ENCODE results near the gene PLSCR5. TPM values are rescaled to one million over a fixed set of nuclear protein-coding genes. Genes with fewer than 3 reads are reported as not detected.

PLSCR5 gene
- total RNA-seq, 2 donors from 2014 or later: not detected

DNA sequence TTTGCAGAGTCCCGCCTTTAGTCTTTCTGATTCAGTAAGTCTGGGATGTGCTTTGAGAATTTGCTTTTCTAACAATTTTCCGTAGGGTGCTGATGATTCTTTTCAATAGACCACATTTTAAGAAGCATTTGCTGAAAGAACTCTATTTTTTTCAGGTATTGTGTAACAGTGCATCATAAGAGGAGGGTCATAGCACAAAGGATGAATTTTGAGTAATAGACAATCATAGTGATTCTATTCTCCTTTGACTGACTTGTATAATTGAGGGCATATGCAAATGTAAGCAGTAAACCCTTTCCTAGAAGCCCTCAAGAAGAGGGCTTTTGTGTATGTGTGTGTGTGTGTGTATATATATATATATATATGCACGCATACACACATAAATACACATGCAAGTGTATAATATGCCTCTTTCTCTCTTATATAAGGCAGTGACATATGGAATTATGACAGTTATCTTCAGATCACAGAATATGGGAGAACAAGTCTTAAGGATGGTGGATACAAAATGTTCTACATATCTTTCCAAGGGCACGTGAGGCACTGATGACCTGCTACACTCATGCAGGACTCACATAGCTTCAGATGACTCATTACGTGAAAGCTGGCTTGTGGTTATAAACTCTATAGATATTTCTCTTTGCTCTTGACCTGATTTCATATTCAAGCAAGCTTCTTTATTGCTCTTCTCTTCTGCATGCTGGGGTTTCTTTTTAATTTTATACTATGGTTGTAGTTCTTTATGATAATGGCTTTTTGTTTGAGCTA lies 54.2 kb downstream of the PLSCR5 start:
- Histone ChIP-seq H3K9me3 (no peaks in the 10 kb centered on the region), H3K36me3 (replicated peaks in 1 of 2; ENCODE audit: insufficient read depth in 1 of 2, low read depth in 2 of 2) (no peaks in the 10 kb centered on the region), H3K4me1 (no peaks in the 10 kb centered on the region), H3K27me3 (no peaks in the 10 kb centered on the region), H3K4me3 (no peak overlapping the region), H3K27ac (no peak overlapping the region)
- no peak for TF ChIP-seq CTCF (IDR thresholded peaks at IDR 0.05)
- TF ChIP-seq POLR2A (IDR thresholded peaks at IDR 0.05): no peak
- ATAC-seq (no peak), DNase-seq (peak in 1 of 4 donors; percentile 29)
- intact Hi-C loops (cut with DNase I): no loop called here
- 79 to 84% methylated on average over 5 of the region's 5 CpGs for WGBS, 2 donors

- Histone ChIP-seq H3K4me3 (no peak overlapping the region), H3K27ac (no peak overlapping the region), H3K36me3 (replicated peaks in 1 of 2; ENCODE audit: insufficient read depth in 1 of 2, low read depth in 2 of 2) (no peaks in the 10 kb centered on the region), H3K27me3 (no peaks in the 10 kb centered on the region), H3K4me1 (no peaks in the 10 kb centered on the region), H3K9me3 (no peaks in the 10 kb centered on the region)
- ATAC-seq (no peak), DNase-seq (no peak)
- intact Hi-C loops (cut with DNase I): no loop called here
- TF ChIP-seq CTCF (IDR thresholded peaks at IDR 0.05) (no peak), POLR2A (IDR thresholded peaks at IDR 0.05) (no peak)
Measured at GRCh38 chr3:146550070-146550615, 55.0 kb downstream of the PLSCR5 start.

DNA sequence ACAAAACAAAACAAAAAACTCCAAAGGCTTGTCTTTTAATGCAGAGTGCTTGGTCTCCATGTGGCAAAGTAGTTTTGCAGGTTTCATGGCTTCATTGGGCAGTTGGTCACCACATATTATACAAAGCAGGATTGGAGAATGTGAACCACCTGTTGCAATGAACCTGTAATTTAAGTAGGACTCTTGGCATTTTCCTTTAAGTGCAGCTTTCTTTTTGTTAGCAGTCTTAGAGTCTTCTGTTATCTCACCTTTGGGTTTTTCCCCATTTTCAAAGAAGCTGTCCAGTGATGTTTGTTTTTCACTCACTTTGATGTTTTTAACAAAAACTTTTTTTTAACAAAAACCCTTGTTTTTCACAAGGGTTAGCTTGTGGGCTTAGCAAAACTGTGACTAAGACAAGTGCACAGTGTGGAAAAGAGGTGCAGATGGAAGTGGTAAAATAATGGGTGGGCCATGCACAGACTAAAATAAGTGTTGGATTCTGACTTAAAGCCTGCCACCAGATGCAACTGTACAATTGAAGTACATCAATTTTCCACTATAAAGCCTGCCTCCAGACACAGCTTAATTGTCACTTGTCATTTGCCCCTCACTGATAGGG lies 57.8 kb downstream of the PLSCR5 start:
- intact Hi-C loops (cut with DNase I): no loop called here

GRCh38 chr3:146546366-146546965 lies 58.7 kb downstream of the PLSCR5 start:
- no peaks in the 10 kb centered on the region for H3K9me3 ChIP-seq
- no peaks in the 10 kb centered on the region for H3K36me3 ChIP-seq (replicated peaks in 1 of 2; ENCODE audit: insufficient read depth in 1 of 2, low read depth in 2 of 2)
- H3K4me3 ChIP-seq: no peak overlapping the region
- ATAC-seq (no peak), DNase-seq (no peak)
- TF ChIP-seq POLR2A (IDR thresholded peaks at IDR 0.05): no peak
- TF ChIP-seq CTCF (IDR thresholded peaks at IDR 0.05): no peak
- intact Hi-C loops (cut with DNase I): no loop called here
- no peaks in the 10 kb centered on the region for H3K27me3 ChIP-seq
- no peak overlapping the region for H3K27ac ChIP-seq
- H3K4me1 ChIP-seq: peaks cover 10% of the 10 kb centered on the region
- WGBS, 2 donors: 39 to 40% methylated on average over 1 of the region's 1 CpG

More for the DNA sequence above, 57.8 kb downstream of the PLSCR5 start:
- Histone ChIP-seq H3K4me1 (peaks cover 1% of the 10 kb centered on the region), H3K27ac (no peak overlapping the region), H3K4me3 (no peak overlapping the region), H3K36me3 (replicated peaks in 1 of 2; ENCODE audit: insufficient read depth in 1 of 2, low read depth in 2 of 2) (no peaks in the 10 kb centered on the region), H3K27me3 (no peaks in the 10 kb centered on the region), H3K9me3 (no peaks in the 10 kb centered on the region)
- ATAC-seq (no peak), DNase-seq (no peak)
- TF ChIP-seq POLR2A (IDR thresholded peaks at IDR 0.05) (no peak), CTCF (IDR thresholded peaks at IDR 0.05) (no peak)
